NCI-H2107 treated with DMSO at 0.1 percent for 48 hours (cell line): ENCODE data around the gene NUTF2.
A peak's percentile ranks its signal among the peaks of the same experiment; 100 is the strongest.

Experiments used
- DNase-seq: peaks from one replicate; lab custom pipeline; 2025; ENCODE audit not compliant: unreplicated experiment; lab: John Stamatoyannopoulos, UW

Gene NUTF2

GRCh38 chr16:67846320-67847063, at the start of gene NUTF2:
NUTF2 (plus strand) TSS chr16:67846933; CDS start chr16:67865131, 18,198 bp downstream.
- peak; percentile 83 for DNase-seq

GRCh38 chr16:67800338-67800926, 46.3 kb upstream of the NUTF2 start:
- DNase-seq: no peak

- no peak for DNase-seq
These were observed 45.5 kb upstream of the NUTF2 start for GRCh38 chr16:67801241-67801640.

GRCh38 chr16:67801883-67802282, 44.9 kb upstream of the NUTF2 start:
- DNase-seq: no peak

- no peak for DNase-seq
These were observed 42.8 kb upstream of the NUTF2 start for GRCh38 chr16:67803894-67804293.

GRCh38 chr16:67804853-67805542, 41.7 kb upstream of the NUTF2 start:
- no peak for DNase-seq

GRCh38 chr16:67805718-67806427, 40.9 kb upstream of the NUTF2 start:
- no peak for DNase-seq

- DNase-seq: peak; percentile 98
These were observed 40.1 kb upstream of the NUTF2 start, which contains the start of the genes RANBP10 and TSNAXIP1 for GRCh38 chr16:67806428-67807147. RANBP10 (minus strand) TSS chr16:67806560; CDS start chr16:67806536, 24 bp downstream. TSNAXIP1 (plus strand) TSS chr16:67806889; CDS start chr16:67807150, 261 bp downstream.

GRCh38 chr16:67807148-67807682, 39.5 kb upstream of the NUTF2 start:
- no peak for DNase-seq

- DNase-seq: no peak
These were observed 34.8 kb upstream of the NUTF2 start for GRCh38 chr16:67811899-67812298.

GRCh38 chr16:67814567-67814966, 32.2 kb upstream of the NUTF2 start:
- DNase-seq: no peak

GRCh38 chr16:67820608-67821259, 26.0 kb upstream of the NUTF2 start:
- DNase-seq: no peak

- DNase-seq: no peak
These were observed 24.2 kb upstream of the NUTF2 start for GRCh38 chr16:67822511-67822910.

GRCh38 chr16:67825119-67825518, 21.6 kb upstream of the NUTF2 start:
- no peak for DNase-seq

- DNase-seq: no peak
These were observed 20.8 kb upstream of the NUTF2 start for GRCh38 chr16:67825906-67826305.

GRCh38 chr16:67828651-67829050, 18.1 kb upstream of the NUTF2 start:
- no peak for DNase-seq

GRCh38 chr16:67833030-67833414, 13.7 kb upstream of the NUTF2 start:
- no peak for DNase-seq

GRCh38 chr16:67833415-67834241, 13.1 kb upstream of the NUTF2 start:
- DNase-seq: peak; percentile 81

- no peak for DNase-seq
These were observed 12.5 kb upstream of the NUTF2 start for GRCh38 chr16:67834242-67834614.
